ENCODE data around the gene OGA.
A peak's percentile ranks its signal among the peaks of the same experiment; 100 is the strongest.

The OGA gene

GRCh38 chr10:101841826-101842225 lies 23.6 kb upstream of the OGA start:
- FAIRE-seq (no peak), DNase-seq (ENCODE audit: insufficient read length, low spot score) (no peak)
- no peak for TF ChIP-seq CTCF (IDR thresholded peaks at IDR 0.05; ENCODE audit: insufficient read depth, missing control alignments)

- DNase-seq (ENCODE audit: insufficient read length, low spot score): peak; percentile 77
- TF ChIP-seq CTCF (IDR thresholded peaks at IDR 0.05; ENCODE audit: insufficient read depth, missing control alignments): peak; percentile 86
- no peak for FAIRE-seq
Measured at GRCh38 chr10:101840741-101841453, 22.7 kb upstream of the OGA start.

- DNase-seq (ENCODE audit: insufficient read length, low spot score) (no peak), FAIRE-seq (no peak)
Measured at GRCh38 chr10:101840102-101840684, 21.9 kb upstream of the OGA start.

GRCh38 chr10:101839416-101840063 lies 21.3 kb upstream of the OGA start:
- FAIRE-seq (no peak), DNase-seq (ENCODE audit: insufficient read length, low spot score) (no peak)
- no peak for TF ChIP-seq CTCF (IDR thresholded peaks at IDR 0.05; ENCODE audit: insufficient read depth, missing control alignments)

More at GRCh38 chr10:101840102-101840684, 21.9 kb upstream of the OGA start:
- TF ChIP-seq CTCF (IDR thresholded peaks at IDR 0.05; ENCODE audit: insufficient read depth, missing control alignments): no peak

- no peak for DNase-seq (ENCODE audit: insufficient read length, low spot score)
- no peak for FAIRE-seq
- no peak for TF ChIP-seq CTCF (IDR thresholded peaks at IDR 0.05; ENCODE audit: insufficient read depth, missing control alignments)
Measured at GRCh38 chr10:101839002-101839401, 20.8 kb upstream of the OGA start.

- no peak for FAIRE-seq
- no peak for DNase-seq (ENCODE audit: insufficient read length, low spot score)
- TF ChIP-seq CTCF (IDR thresholded peaks at IDR 0.05; ENCODE audit: insufficient read depth, missing control alignments): no peak
Measured at GRCh38 chr10:101838416-101838970, 20.2 kb upstream of the OGA start.
